Chondrocyte (in vitro differentiated cells): Measurements from ENCODE around the gene COPG2. TPM values are rescaled to one million over a fixed set of nuclear protein-coding genes. Genes with fewer than 3 reads are reported as not detected.
"Not testable (repeated sequence)": the region's sequence is repeated elsewhere in the genome, so short reads cannot be mapped to it uniquely, and the experiment has no call there.

Experiments
- DNase-seq: peaks from one replicate; pipeline ENCODE4 v3.0.0; 2021; ENCODE audit warnings: mixed read lengths, low spot score
- H3K27ac Mint-ChIP-seq: one replicate; pipeline ENCODE4 v1.8.0; 2021; ENCODE audit warnings: mild to moderate bottlenecking, moderate library complexity, mixed read lengths; ENCODE audit not compliant: unreplicated experiment
- H3K27me3 Mint-ChIP-seq: 2 replicates; pipeline ENCODE4 v1.8.0; 2021; ENCODE audit warnings: low read depth, mixed read lengths
- H3K36me3 Mint-ChIP-seq: 2 replicates; pipeline ENCODE4 v1.8.0; 2021; ENCODE audit warnings: low read depth, mixed read lengths
- H3K4me1 Mint-ChIP-seq: 2 replicates; pipeline ENCODE4 v1.8.0; 2021; ENCODE audit warnings: low read depth, mild to moderate bottlenecking, mixed read lengths
- H3K4me3 Mint-ChIP-seq: one replicate; pipeline ENCODE4 v1.8.0; 2021; ENCODE audit warnings: mild to moderate bottlenecking, moderate library complexity, mixed read lengths; ENCODE audit not compliant: unreplicated experiment
- H3K9me3 Mint-ChIP-seq: 2 replicates; pipeline ENCODE4 v1.8.0; 2021; ENCODE audit warnings: low read depth, mixed read lengths
- CTCF ChIP-seq: fragments of 200-600 bp; sonication (generic); IDR thresholded peaks from 2 replicates; pipeline ENCODE4 v1.5.0; 2021; ENCODE audit warnings: antibody characterized with exemption, mild to moderate bottlenecking, moderate library complexity
- total RNA-seq: library from RNA; stranded (reverse); gene quantifications from 3 replicates; pipeline ENCODE4 v1.2.1, GENCODE V29; 2021

The COPG2 gene
- total RNA-seq, 1 donor from 2014 or later: 24.1 TPM

GRCh38 chr7:130553398-130554029, 115.0 kb downstream of the COPG2 start:
- no peak for DNase-seq
- peaks cover 12% of the 10 kb centered on the region for H3K36me3 Mint-ChIP-seq
- peaks cover 9% of the 10 kb centered on the region for H3K4me1 Mint-ChIP-seq
- no peaks in the 10 kb centered on the region for H3K9me3 Mint-ChIP-seq
- TF ChIP-seq CTCF: no peak
- H3K27me3 Mint-ChIP-seq: no peaks in the 10 kb centered on the region
- H3K4me3 Mint-ChIP-seq: no peak overlapping the region
- H3K27ac Mint-ChIP-seq: peak overlapping the region; percentile 3

- H3K36me3 Mint-ChIP-seq: peaks cover 17% of the 10 kb centered on the region
- H3K27ac Mint-ChIP-seq: no peak overlapping the region
- no peak for DNase-seq
- H3K4me3 Mint-ChIP-seq: no peak overlapping the region
- H3K4me1 Mint-ChIP-seq: no peaks in the 10 kb centered on the region
- H3K9me3 Mint-ChIP-seq: no peaks in the 10 kb centered on the region
- TF ChIP-seq CTCF: no peak
- no peaks in the 10 kb centered on the region for H3K27me3 Mint-ChIP-seq
Measured at GRCh38 chr7:130544356-130544755, 124.2 kb downstream of the COPG2 start.

GRCh38 chr7:130543487-130544010, 125.0 kb downstream of the COPG2 start:
- Mint-ChIP-seq H3K27me3 (no peaks in the 10 kb centered on the region), H3K36me3 (peaks cover 12% of the 10 kb centered on the region), H3K9me3 (no peaks in the 10 kb centered on the region), H3K4me3 (no peak overlapping the region), H3K27ac (no peak overlapping the region), H3K4me1 (no peaks in the 10 kb centered on the region)
- no peak for DNase-seq
- TF ChIP-seq CTCF: no peak

GRCh38 chr7:130542297-130542696, 126.3 kb downstream of the COPG2 start:
- H3K27ac Mint-ChIP-seq, H3K9me3 Mint-ChIP-seq, H3K27me3 Mint-ChIP-seq, DNase-seq, H3K36me3 Mint-ChIP-seq, H3K4me3 Mint-ChIP-seq, H3K4me1 Mint-ChIP-seq: not testable (repeated sequence)

- not testable (repeated sequence) for H3K4me3 Mint-ChIP-seq, H3K9me3 Mint-ChIP-seq, H3K27me3 Mint-ChIP-seq, H3K36me3 Mint-ChIP-seq, DNase-seq, H3K4me1 Mint-ChIP-seq, H3K27ac Mint-ChIP-seq
Measured at GRCh38 chr7:130541287-130541686, 127.3 kb downstream of the COPG2 start.

- not testable (repeated sequence) for H3K27ac Mint-ChIP-seq, H3K9me3 Mint-ChIP-seq, H3K27me3 Mint-ChIP-seq, H3K36me3 Mint-ChIP-seq, H3K4me3 Mint-ChIP-seq, H3K4me1 Mint-ChIP-seq, DNase-seq
Measured at GRCh38 chr7:130537894-130538293, 130.7 kb downstream of the COPG2 start.

- H3K4me1 Mint-ChIP-seq: no peaks in the 10 kb centered on the region
- TF ChIP-seq CTCF: no peak
- H3K27me3 Mint-ChIP-seq: no peaks in the 10 kb centered on the region
- H3K36me3 Mint-ChIP-seq: peaks cover 23% of the 10 kb centered on the region
- H3K27ac Mint-ChIP-seq: no peak overlapping the region
- H3K4me3 Mint-ChIP-seq: no peak overlapping the region
- no peaks in the 10 kb centered on the region for H3K9me3 Mint-ChIP-seq
- DNase-seq: no peak
Measured at GRCh38 chr7:130529417-130529816, 139.1 kb downstream of the COPG2 start.

- not testable (repeated sequence) for H3K27ac Mint-ChIP-seq, DNase-seq, H3K4me3 Mint-ChIP-seq, H3K27me3 Mint-ChIP-seq, H3K4me1 Mint-ChIP-seq, H3K9me3 Mint-ChIP-seq
- H3K36me3 Mint-ChIP-seq: peaks cover 23% of the 10 kb centered on the region
Measured at GRCh38 chr7:130527752-130528355, 140.7 kb downstream of the COPG2 start.
